Measurements from ENCODE around the gene PHLPP1. TPM values are rescaled to one million over a fixed set of nuclear protein-coding genes. Genes with fewer than 3 reads are reported as not detected.
A peak's percentile ranks its signal among the peaks of the same experiment; 100 is the strongest.

Gene PHLPP1
- total RNA-seq, 4 donors from 2014 or later: 17.7 to 29.5 (median 25.5) TPM

DNA sequence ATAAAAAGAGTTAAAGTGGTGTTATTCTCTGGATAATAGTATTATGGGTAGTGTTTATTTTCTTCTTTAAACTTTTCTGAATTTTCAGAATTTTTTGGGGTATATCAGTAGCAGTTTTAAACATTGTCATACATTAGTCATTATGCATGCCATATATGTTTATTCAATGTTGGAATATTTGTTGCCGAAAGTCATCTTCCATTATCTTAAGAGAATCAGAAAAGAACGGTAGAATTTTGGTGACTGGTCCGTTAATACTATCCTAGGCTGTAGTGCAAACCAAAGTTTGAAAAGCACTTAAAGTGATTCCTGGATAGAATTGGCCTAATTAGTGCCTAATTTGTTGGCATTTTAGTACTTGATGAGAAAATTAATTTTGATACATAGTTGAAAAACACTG, 244.1 kb downstream of the PHLPP1 start:
- no peak for DNase-seq
- 92 to 93% methylated on average over 3 of the region's 3 CpGs for WGBS, 2 donors (ENCODE audit: low coverage in 1 of 2)
- TF ChIP-seq, protein P1, sequence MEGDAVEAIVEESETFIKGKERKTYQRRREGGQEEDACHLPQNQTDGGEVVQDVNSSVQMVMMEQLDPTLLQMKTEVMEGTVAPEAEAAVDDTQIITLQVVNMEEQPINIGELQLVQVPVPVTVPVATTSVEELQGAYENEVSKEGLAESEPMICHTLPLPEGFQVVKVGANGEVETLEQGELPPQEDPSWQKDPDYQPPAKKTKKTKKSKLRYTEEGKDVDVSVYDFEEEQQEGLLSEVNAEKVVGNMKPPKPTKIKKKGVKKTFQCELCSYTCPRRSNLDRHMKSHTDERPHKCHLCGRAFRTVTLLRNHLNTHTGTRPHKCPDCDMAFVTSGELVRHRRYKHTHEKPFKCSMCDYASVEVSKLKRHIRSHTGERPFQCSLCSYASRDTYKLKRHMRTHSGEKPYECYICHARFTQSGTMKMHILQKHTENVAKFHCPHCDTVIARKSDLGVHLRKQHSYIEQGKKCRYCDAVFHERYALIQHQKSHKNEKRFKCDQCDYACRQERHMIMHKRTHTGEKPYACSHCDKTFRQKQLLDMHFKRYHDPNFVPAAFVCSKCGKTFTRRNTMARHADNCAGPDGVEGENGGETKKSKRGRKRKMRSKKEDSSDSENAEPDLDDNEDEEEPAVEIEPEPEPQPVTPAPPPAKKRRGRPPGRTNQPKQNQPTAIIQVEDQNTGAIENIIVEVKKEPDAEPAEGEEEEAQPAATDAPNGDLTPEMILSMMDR (IDR thresholded peaks at IDR 0.05): no peak
- TF ChIP-seq POLR2AphosphoS5 (IDR thresholded peaks at IDR 0.05) (no peak), POLR2A (IDR thresholded peaks at IDR 0.05) (no peak), EP300 (IDR thresholded peaks at IDR 0.05; ENCODE audit: low read depth) (no peak)
- intact Hi-C loops (cut with DNase I; ENCODE audit: low total_unique reads): no loop called here
- in situ Hi-C loops (cut with MboI; ENCODE audit: low pct_ligation_motif_present in 1 of 4, low pct_unique_long_range_greater_than_20kb in 1 of 4, low sequenced_read_pairs in 3 of 4): loop anchor here in 3 of 4 donors (10.0 to 25.0 kb wide), 2 partner anchors 245 to 247 kb away; partner anchors contain the start of gene PHLPP1 (in 3 of the 3)
- no peaks in the 10 kb centered on the region for H3K9me3 ChIP-seq
- no peaks in the 10 kb centered on the region for H3K27me3 ChIP-seq
- no peaks in the 10 kb centered on the region for H3K4me1 ChIP-seq
- H3K36me3 ChIP-seq: peaks cover 0 to 4% (median 0%) of the 10 kb centered on the region in 4 donors
- no peak overlapping the region for H3K4me3 ChIP-seq
- no peak overlapping the region for H3K27ac ChIP-seq

DNA sequence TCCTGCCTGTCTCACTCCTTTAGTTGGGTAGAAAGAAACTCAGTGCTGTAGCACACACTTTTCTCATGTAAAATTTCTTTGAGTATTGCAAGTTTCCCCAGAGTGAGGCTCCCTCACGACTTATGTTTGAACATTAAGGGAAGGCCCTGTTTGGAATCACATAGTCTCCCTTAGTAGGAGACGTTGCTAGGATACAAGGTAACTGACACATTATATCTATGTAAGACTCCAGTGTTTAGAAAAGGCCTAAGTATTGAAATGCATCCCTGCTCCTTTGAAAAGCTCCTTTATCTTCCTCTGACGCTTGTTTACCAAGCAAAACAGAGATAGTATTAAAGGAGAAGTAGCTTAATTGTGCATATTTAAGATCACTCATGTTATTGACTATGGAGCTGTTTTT, 248.2 kb downstream of the PHLPP1 start:
- in situ Hi-C loops (cut with MboI; ENCODE audit: low pct_ligation_motif_present in 1 of 4, low pct_unique_long_range_greater_than_20kb in 1 of 4, low sequenced_read_pairs in 3 of 4): loop anchor here in 1 of 4 donors (25.0 kb wide), 1 partner anchor 251 kb away; the partner anchor contains the start of gene PHLPP1
- intact Hi-C loops (cut with DNase I; ENCODE audit: low total_unique reads): no loop called here
- Histone ChIP-seq H3K27me3 (no peaks in the 10 kb centered on the region), H3K27ac (no peak overlapping the region), H3K4me1 (peaks cover 0 to 12% (median 0%) of the 10 kb centered on the region in 4 donors), H3K9me3 (no peaks in the 10 kb centered on the region), H3K4me3 (no peak overlapping the region), H3K36me3 (peaks cover 0 to 4% (median 0%) of the 10 kb centered on the region in 4 donors)
- WGBS, 2 donors (ENCODE audit: low coverage in 1 of 2): 41 to 67% methylated on average over 1 to 3 of the region's 3 CpGs
- no peak for DNase-seq
- TF ChIP-seq POLR2A (IDR thresholded peaks at IDR 0.05) (no peak), POLR2AphosphoS5 (IDR thresholded peaks at IDR 0.05) (no peak), EP300 (IDR thresholded peaks at IDR 0.05; ENCODE audit: low read depth) (no peak)
- TF ChIP-seq, protein P1 (IDR thresholded peaks at IDR 0.05): no peak

DNA sequence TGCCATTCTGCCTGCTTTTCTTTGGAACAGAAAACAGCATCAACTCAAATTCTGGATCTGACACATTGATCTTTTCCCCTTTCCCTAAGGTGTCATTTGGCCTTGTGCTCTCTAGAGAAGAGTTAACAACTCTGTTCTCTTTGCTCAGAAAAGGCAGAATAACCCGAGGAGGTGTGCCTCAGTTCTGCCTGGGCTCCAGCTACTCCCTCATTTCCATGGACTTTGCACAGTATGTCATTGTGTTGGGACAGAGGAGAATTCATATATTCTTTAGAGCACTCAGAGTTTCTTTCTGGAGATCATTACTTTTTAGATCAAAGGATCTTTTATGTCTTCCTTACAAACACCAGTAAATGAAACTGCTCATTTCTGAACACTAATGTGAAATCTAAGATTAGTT, 249.1 kb downstream of the PHLPP1 start:
- H3K4me1 ChIP-seq: peaks cover 0 to 12% (median 0%) of the 10 kb centered on the region in 4 donors

DNA sequence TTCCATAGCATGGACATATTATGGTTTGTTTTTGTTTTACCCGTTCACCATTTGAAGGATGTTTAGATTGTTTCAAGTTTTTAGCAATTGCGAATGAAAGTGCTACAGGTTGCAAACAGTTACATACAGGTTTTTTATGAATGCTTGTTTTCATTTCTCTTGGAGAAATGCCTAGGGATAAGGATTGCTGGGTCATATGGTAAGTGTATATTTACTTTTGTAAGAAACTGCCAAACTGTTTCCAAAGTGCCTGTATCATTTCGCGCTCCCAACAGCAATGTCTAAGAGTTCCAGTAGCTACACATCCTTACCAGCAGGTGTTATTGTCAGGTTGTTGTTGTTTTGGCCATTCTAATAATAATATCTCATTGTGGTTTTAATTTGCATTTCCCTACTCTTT, 251.7 kb downstream of the PHLPP1 start:
- WGBS, 2 donors (ENCODE audit: low coverage in 1 of 2): 31 to 64% methylated on average over 4 of the region's 4 CpGs
- TF ChIP-seq, protein P1 (IDR thresholded peaks at IDR 0.05): no peak
- no peak for TF ChIP-seq POLR2AphosphoS5 (IDR thresholded peaks at IDR 0.05)
- no peak for TF ChIP-seq POLR2A (IDR thresholded peaks at IDR 0.05)
- TF ChIP-seq EP300 (IDR thresholded peaks at IDR 0.05; ENCODE audit: low read depth): no peak
- H3K4me1 ChIP-seq: peaks cover 0 to 12% (median 0%) of the 10 kb centered on the region in 4 donors
- H3K9me3 ChIP-seq: no peaks in the 10 kb centered on the region
- H3K36me3 ChIP-seq: no peaks in the 10 kb centered on the region
- DNase-seq: no peak
- intact Hi-C loops (cut with DNase I; ENCODE audit: low total_unique reads): no loop called here
- H3K27ac ChIP-seq: no peak overlapping the region
- H3K4me3 ChIP-seq: no peak overlapping the region
- no peaks in the 10 kb centered on the region for H3K27me3 ChIP-seq
- in situ Hi-C loops (cut with MboI; ENCODE audit: low pct_ligation_motif_present in 1 of 4, low pct_unique_long_range_greater_than_20kb in 1 of 4, low sequenced_read_pairs in 3 of 4): loop anchor here in 1 of 4 donors (25.0 kb wide), 1 partner anchor 255 kb away; the partner anchor contains the start of gene PHLPP1

More for the DNA sequence above, 249.1 kb downstream of the PHLPP1 start:
- H3K27ac ChIP-seq: peak overlapping the region in 1 of 4 donors; percentile 33
- DNase-seq: no peak
- H3K4me3 ChIP-seq: no peak overlapping the region
- H3K9me3 ChIP-seq: no peaks in the 10 kb centered on the region
- intact Hi-C loops (cut with DNase I; ENCODE audit: low total_unique reads): no loop called here
- TF ChIP-seq EP300 (IDR thresholded peaks at IDR 0.05; ENCODE audit: low read depth) (no peak), POLR2A (IDR thresholded peaks at IDR 0.05) (no peak), POLR2AphosphoS5 (IDR thresholded peaks at IDR 0.05) (no peak)
- TF ChIP-seq, protein P1 (IDR thresholded peaks at IDR 0.05): no peak
- in situ Hi-C loops (cut with MboI; ENCODE audit: low pct_ligation_motif_present in 1 of 4, low pct_unique_long_range_greater_than_20kb in 1 of 4, low sequenced_read_pairs in 3 of 4): loop anchor here in 1 of 4 donors (25.0 kb wide), 1 partner anchor 252 kb away; the partner anchor contains the start of gene PHLPP1
- no peaks in the 10 kb centered on the region for H3K27me3 ChIP-seq
- 50% methylated on average over 1 of the region's 1 CpG; no CpG with 5 or more reads in 1 of the 2 donors for WGBS, 2 donors (ENCODE audit: low coverage in 1 of 2)
- peaks cover 0 to 3% (median 0%) of the 10 kb centered on the region in 4 donors for H3K36me3 ChIP-seq
